IMR-90 (cell line): ENCODE data around the gene PALS2. TPM values are rescaled to one million over a fixed set of nuclear protein-coding genes. Genes with fewer than 3 reads are reported as not detected.

Experiments used
- ATAC-seq: fragments of 200-7000 bp; cut with Tn5 transposase; 2 replicates; pipeline ENCODE4 v1.9.1; 2020; ENCODE audit warnings: low read depth, mild to moderate bottlenecking, moderate library complexity
- BruUV-seq: library from RNA; stranded (reverse); fragments of 400-500 nt; replicated peaks from 2 replicates; lab custom pipeline; 2021; lab: Mats Ljungman, UMichigan
- CTCF ChIA-PET: fragments of 300-600 bp; formaldehyde crosslinking; extraction: SDS; loops from one replicate; lab custom pipeline; 2021; ENCODE audit warnings: antibody characterized with exemption; lab: Yijun Ruan, JAX
- POLR2A ChIA-PET: fragments of 300-600 bp; sonication (Branson Sonifier 250); formaldehyde crosslinking; loops from one replicate; lab custom pipeline; 2022; ENCODE audit warnings: antibody characterized with exemption; ENCODE audit not compliant: unreplicated experiment; lab: Charles Lee
- DNase-seq: peaks from one replicate; pipeline ENCODE4 v3.0.0; 2013
- H2AFZ ChIP-seq: replicated peaks from 2 replicates; pipeline ENCODE3; 2013; ENCODE audit warnings: low read length, mild to moderate bottlenecking; ENCODE audit not compliant: poor library complexity
- H2AK5ac ChIP-seq: 2 replicates; pipeline ENCODE4 v1.6.1; 2013; ENCODE audit warnings: low read depth, low read length, inconsistent platforms
- H2AK9ac ChIP-seq: replicated peaks from 2 replicates; pipeline ENCODE3; 2013; ENCODE audit warnings: mild to moderate bottlenecking, low read depth, low read length, moderate library complexity; ENCODE audit not compliant: poor library complexity
- H2BK120ac ChIP-seq: 2 replicates; pipeline ENCODE4 v1.6.1; 2013; ENCODE audit warnings: low read depth, low read length, inconsistent platforms
- H2BK15ac ChIP-seq: 3 replicates; pipeline ENCODE4 v1.6.1; 2013; ENCODE audit warnings: low read depth, low read length, inconsistent platforms
- H2BK20ac ChIP-seq: 2 replicates; pipeline ENCODE4 v1.6.1; 2013; ENCODE audit warnings: low read depth, mild to moderate bottlenecking, inconsistent platforms, low read length, moderate library complexity
- H2BK5ac ChIP-seq: 2 replicates; pipeline ENCODE4 v1.6.1; 2013; ENCODE audit warnings: mild to moderate bottlenecking, low read depth, low read length, inconsistent platforms; ENCODE audit not compliant: poor library complexity, severe bottlenecking
- H3K14ac ChIP-seq: replicated peaks from 2 replicates; pipeline ENCODE4 v1.6.1; 2013; ENCODE audit warnings: low read depth, low read length, inconsistent platforms
- H3K18ac ChIP-seq: 2 replicates; pipeline ENCODE4 v1.6.1; 2013; ENCODE audit warnings: low read depth, low read length, control low read depth
- H3K23ac ChIP-seq: 2 replicates; pipeline ENCODE4 v1.6.1; 2013; ENCODE audit warnings: low read depth, low read length, inconsistent platforms
- H3K27ac ChIP-seq: 2 replicates; pipeline ENCODE4 v1.5.1; 2013; ENCODE audit warnings: mild to moderate bottlenecking, control low read depth, low read length; ENCODE audit not compliant: insufficient read depth
- H3K27me3 ChIP-seq: 2 replicates; pipeline ENCODE4 v1.6.1; 2013; ENCODE audit warnings: low read length; ENCODE audit not compliant: control insufficient read depth, insufficient read depth
- H3K36me3 ChIP-seq: 2 replicates; pipeline ENCODE4 v1.6.1; 2013; ENCODE audit warnings: low read length, mixed read lengths; ENCODE audit not compliant: control insufficient read depth, insufficient read depth
- H3K4ac ChIP-seq: 2 replicates; pipeline ENCODE4 v1.6.1; 2013; ENCODE audit warnings: low read depth, low read length, inconsistent platforms
- H3K4me1 ChIP-seq: 2 replicates; pipeline ENCODE4 v1.6.1; 2013; ENCODE audit warnings: low read length, mixed read lengths; ENCODE audit not compliant: control insufficient read depth, insufficient read depth
- H3K4me2 ChIP-seq: 2 replicates; pipeline ENCODE4 v1.6.1; 2013; ENCODE audit warnings: low read depth, mild to moderate bottlenecking, control low read depth, low read length, moderate library complexity
- H3K4me3 ChIP-seq: 2 replicates; pipeline ENCODE4 v1.5.1; 2013; ENCODE audit warnings: low read depth, mild to moderate bottlenecking, control low read depth, low read length, moderate library complexity; ENCODE audit not compliant: insufficient read depth
- H3K56ac ChIP-seq: 2 replicates; pipeline ENCODE4 v1.6.1; 2013; ENCODE audit warnings: low read length, inconsistent platforms; ENCODE audit not compliant: insufficient read depth; ENCODE audit errors: extremely low read depth
- H3K79me1 ChIP-seq, 2 experiments: 2 replicates each; pipeline ENCODE4 v1.6.1; 2013; ENCODE audit warnings: low read length in 2 of 2, inconsistent platforms in 1 of 2, low read depth in 1 of 2
- H3K9ac ChIP-seq: 2 replicates; pipeline ENCODE4 v1.6.1; 2013; ENCODE audit warnings: low read depth, low read length, control low read depth
- H3K9me1 ChIP-seq: 2 replicates; pipeline ENCODE4 v1.6.1; 2013; ENCODE audit warnings: low read length, inconsistent platforms; ENCODE audit not compliant: insufficient read depth
- H3K9me3 ChIP-seq: 2 replicates; pipeline ENCODE4 v1.6.1; 2013; ENCODE audit warnings: low read length; ENCODE audit not compliant: control insufficient read depth, insufficient read depth
- H4K20me1 ChIP-seq: 2 replicates; pipeline ENCODE4 v1.6.1; 2013; ENCODE audit warnings: low read length, inconsistent platforms; ENCODE audit not compliant: insufficient read depth
- H4K5ac ChIP-seq: 2 replicates; pipeline ENCODE4 v1.6.1; 2013; ENCODE audit warnings: mild to moderate bottlenecking, low read depth, low read length, control low read depth
- H4K8ac ChIP-seq, 2 experiments: 2 replicates each; pipeline ENCODE4 v1.6.1; 2013; ENCODE audit warnings: low read depth in 2 of 2, low read length in 2 of 2, control low read depth in 1 of 2, inconsistent platforms in 1 of 2
- H4K91ac ChIP-seq: 2 replicates; pipeline ENCODE4 v1.6.1; 2013; ENCODE audit warnings: low read depth, low read length, inconsistent platforms; ENCODE audit not compliant: insufficient read depth
- BHLHE40 ChIP-seq: fragments of 150-350 bp; IDR thresholded peaks from 2 replicates; pipeline ENCODE4 v1.6.1; 2016; ENCODE audit warnings: mild to moderate bottlenecking, low read depth, low read length
- CHD1 ChIP-seq: IDR thresholded peaks from 2 replicates; pipeline ENCODE4 v1.6.1; 2012; ENCODE audit warnings: low read depth, low read length, improper control_type of control experiment
- NFE2L2 ChIP-seq: fragments of 150-350 bp; IDR thresholded peaks from 2 replicates; pipeline ENCODE4 v1.6.1; 2016; ENCODE audit warnings: low read depth, mild to moderate bottlenecking, low read length
- POLR2A ChIP-seq: IDR thresholded peaks from 2 replicates; pipeline ENCODE4 v1.6.1; 2012; ENCODE audit warnings: mild to moderate bottlenecking, low read depth, low read length
- RAD21 ChIP-seq: IDR thresholded peaks from 2 replicates; pipeline ENCODE4 v1.6.1; 2012; ENCODE audit warnings: low read length, improper control_type of control experiment
- RCOR1 ChIP-seq: IDR thresholded peaks from 2 replicates; pipeline ENCODE4 v1.6.1; 2012; ENCODE audit warnings: mild to moderate bottlenecking, low read length, improper control_type of control experiment; ENCODE audit not compliant: insufficient replicate concordance
- WGBS, 2 experiments: methylation state at CpG; one replicate each; pipeline versions ENCODE4 v1.1.5 to v1.1.7; 2013; ENCODE audit warnings: missing lambda C conversion rate in 2 of 2; ENCODE audit not compliant: insufficient read length in 1 of 2; ENCODE audit errors: extremely low coverage in 2 of 2; 5-methylcytosine and 5-hydroxymethylcytosine counted together
- dilution Hi-C: fragments of 300-500 bp; cut with HindIII; formaldehyde crosslinking; loops from one replicate; pipeline ENCODE4 v1.14.3; 2018; ENCODE audit warnings: low sequenced_read_pairs; ENCODE audit not compliant: unreplicated experiment
- in situ Hi-C: fragments of 300-500 bp; cut with MboI; formaldehyde crosslinking; loops from 3 replicates; pipeline ENCODE4 v1.14.3; 2019; ENCODE audit warnings: low sequenced_read_pairs, inconsistent platforms, mixed read lengths
- intact Hi-C: fragments of 100-400 bp; cut with micrococcal nuclease; formaldehyde crosslinking; loops from 2 replicates; pipeline ENCODE4 v1.10.0; 2022
- polyA plus RNA-seq, 3 experiments: library from polyadenylated mRNA; depleted of rRNA; stranded (reverse); fragments of >200 nt; gene quantifications; 2 replicates each; pipeline ENCODE4 v1.2.3, GENCODE V29; 2012; ENCODE audit warnings: low replicate concordance in 1 of 3
- total RNA-seq: library from RNA; depleted of rRNA; stranded (reverse); fragments of >200 nt; gene quantifications from 2 replicates; pipeline ENCODE4 v1.2.3, GENCODE V29; 2012
- TF ChIP-seq, protein P1 (sequence below): fragments of 150-350 bp; IDR thresholded peaks from 2 replicates; pipeline ENCODE4 v1.6.1; 2016; ENCODE audit warnings: low read depth, mild to moderate bottlenecking, low read length, moderate library complexity, borderline replicate concordance
- TF ChIP-seq, protein P2 (sequence below): fragments of 150-350 bp; IDR thresholded peaks from 2 replicates; pipeline ENCODE4 v1.6.1; 2017; ENCODE audit warnings: mild to moderate bottlenecking, antibody characterized with exemption, low read length, low read depth
- TF ChIP-seq, protein P3 (sequence below): conservative IDR thresholded peaks from 2 replicates; pipeline ENCODE4 v1.5.1; 2012; ENCODE audit warnings: mild to moderate bottlenecking, low read depth, low read length, improper control_type of control experiment

PALS2 gene
- total and polyA plus RNA-seq, 2 of the 4 experiments (the other 2 are of a cell fraction): 8.8 to 15.4 TPM

DNA sequence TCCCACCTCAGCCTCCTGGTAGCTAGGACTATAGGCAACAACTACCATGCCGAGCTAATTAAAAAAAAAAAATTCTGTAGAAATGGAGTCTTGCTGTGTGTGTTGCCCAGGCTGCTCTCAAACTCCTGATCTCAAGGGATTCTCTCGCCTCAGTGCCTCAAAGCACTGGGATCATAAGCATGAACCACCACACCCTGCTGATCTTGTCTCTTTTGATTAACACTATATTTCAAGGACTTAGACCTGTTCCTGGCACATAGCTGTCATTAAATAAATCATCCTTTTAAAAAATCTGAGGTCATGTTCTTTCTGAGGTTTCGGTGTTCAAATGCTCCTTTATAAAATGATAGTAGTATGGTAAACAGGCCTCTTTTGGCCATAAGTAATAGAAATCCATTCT, 4.8 kb downstream of the PALS2 start:
- H3K14ac ChIP-seq: no peak overlapping the region
- in situ Hi-C loops: loop anchor here (10.0 kb wide), 2 partner anchors 87 to 527 kb away; no protein-coding TSS in a partner anchor
- WGBS, 2 experiments: no CpG with 5 or more reads among the region's 3 CpGs
- no peak overlapping the region for H3K4me3 ChIP-seq
- H3K27me3 ChIP-seq: no peaks in the 10 kb centered on the region
- H3K18ac ChIP-seq: no peak overlapping the region
- H2AFZ ChIP-seq: no peak overlapping the region
- no peaks in the 10 kb centered on the region for H3K4me1 ChIP-seq
- H3K4ac ChIP-seq: no peak overlapping the region
- dilution Hi-C loops: no loop called here
- no peak overlapping the region for H4K91ac ChIP-seq
- H3K36me3 ChIP-seq: no peaks in the 10 kb centered on the region
- no peak overlapping the region for H3K27ac ChIP-seq
- TF ChIP-seq NFE2L2 (no peak), CHD1 (no peak), POLR2A (no peak), RAD21 (no peak), RCOR1 (no peak), BHLHE40 (no peak)
- TF ChIP-seq, protein P1, sequence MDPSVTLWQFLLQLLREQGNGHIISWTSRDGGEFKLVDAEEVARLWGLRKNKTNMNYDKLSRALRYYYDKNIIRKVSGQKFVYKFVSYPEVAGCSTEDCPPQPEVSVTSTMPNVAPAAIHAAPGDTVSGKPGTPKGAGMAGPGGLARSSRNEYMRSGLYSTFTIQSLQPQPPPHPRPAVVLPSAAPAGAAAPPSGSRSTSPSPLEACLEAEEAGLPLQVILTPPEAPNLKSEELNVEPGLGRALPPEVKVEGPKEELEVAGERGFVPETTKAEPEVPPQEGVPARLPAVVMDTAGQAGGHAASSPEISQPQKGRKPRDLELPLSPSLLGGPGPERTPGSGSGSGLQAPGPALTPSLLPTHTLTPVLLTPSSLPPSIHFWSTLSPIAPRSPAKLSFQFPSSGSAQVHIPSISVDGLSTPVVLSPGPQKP: no peak
- TF ChIP-seq, protein P2, sequence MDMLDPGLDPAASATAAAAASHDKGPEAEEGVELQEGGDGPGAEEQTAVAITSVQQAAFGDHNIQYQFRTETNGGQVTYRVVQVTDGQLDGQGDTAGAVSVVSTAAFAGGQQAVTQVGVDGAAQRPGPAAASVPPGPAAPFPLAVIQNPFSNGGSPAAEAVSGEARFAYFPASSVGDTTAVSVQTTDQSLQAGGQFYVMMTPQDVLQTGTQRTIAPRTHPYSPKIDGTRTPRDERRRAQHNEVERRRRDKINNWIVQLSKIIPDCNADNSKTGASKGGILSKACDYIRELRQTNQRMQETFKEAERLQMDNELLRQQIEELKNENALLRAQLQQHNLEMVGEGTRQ: no peak
- TF ChIP-seq, protein P3, sequence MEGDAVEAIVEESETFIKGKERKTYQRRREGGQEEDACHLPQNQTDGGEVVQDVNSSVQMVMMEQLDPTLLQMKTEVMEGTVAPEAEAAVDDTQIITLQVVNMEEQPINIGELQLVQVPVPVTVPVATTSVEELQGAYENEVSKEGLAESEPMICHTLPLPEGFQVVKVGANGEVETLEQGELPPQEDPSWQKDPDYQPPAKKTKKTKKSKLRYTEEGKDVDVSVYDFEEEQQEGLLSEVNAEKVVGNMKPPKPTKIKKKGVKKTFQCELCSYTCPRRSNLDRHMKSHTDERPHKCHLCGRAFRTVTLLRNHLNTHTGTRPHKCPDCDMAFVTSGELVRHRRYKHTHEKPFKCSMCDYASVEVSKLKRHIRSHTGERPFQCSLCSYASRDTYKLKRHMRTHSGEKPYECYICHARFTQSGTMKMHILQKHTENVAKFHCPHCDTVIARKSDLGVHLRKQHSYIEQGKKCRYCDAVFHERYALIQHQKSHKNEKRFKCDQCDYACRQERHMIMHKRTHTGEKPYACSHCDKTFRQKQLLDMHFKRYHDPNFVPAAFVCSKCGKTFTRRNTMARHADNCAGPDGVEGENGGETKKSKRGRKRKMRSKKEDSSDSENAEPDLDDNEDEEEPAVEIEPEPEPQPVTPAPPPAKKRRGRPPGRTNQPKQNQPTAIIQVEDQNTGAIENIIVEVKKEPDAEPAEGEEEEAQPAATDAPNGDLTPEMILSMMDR: no peak
- H2AK9ac ChIP-seq: no peak overlapping the region
- no peak overlapping the region for H2BK5ac ChIP-seq
- no peaks in the 10 kb centered on the region; the same call in 1 of the 2 replicates for H4K20me1 ChIP-seq
- ChIA-PET POLR2A (no interaction called here), CTCF (no interaction called here)
- no peaks in the 10 kb centered on the region for H3K9me1 ChIP-seq
- H3K9me3 ChIP-seq: peaks cover 3% of the 10 kb centered on the region; the same call in 1 of the 2 replicates
- no peak overlapping the region for H4K5ac ChIP-seq
- no peak overlapping the region for H2BK15ac ChIP-seq
- H3K23ac ChIP-seq: no peak overlapping the region
- peaks cover 13 to 29% of the 10 kb centered on the region in 2 experiments; a peak in 3 of 4 replicates for H3K79me1 ChIP-seq
- intact Hi-C loops: loop anchor here (5.0 to 10.0 kb wide), 3 partner anchors 179 to 863 kb away; partner anchors contain the start of genes GSDME, OSBPL3 and STK31
- no peak overlapping the region for H2AK5ac ChIP-seq
- DNase-seq: no peak
- no peak overlapping the region for H4K8ac ChIP-seq
- no TSS peak for BruUV-seq
- no peak overlapping the region for H3K56ac ChIP-seq
- ATAC-seq: no peak
- H2BK20ac ChIP-seq: no peak overlapping the region
- no peak overlapping the region for H3K9ac ChIP-seq
- H2BK120ac ChIP-seq: no peak overlapping the region
- H3K4me2 ChIP-seq: no peak overlapping the region
